GDM1 (cell line): Measurements from ENCODE around the gene OMD.

Experiments
- DNase-seq: peaks from one replicate; lab custom pipeline; 2025; lab: John Stamatoyannopoulos, UW

Gene OMD, protein sequence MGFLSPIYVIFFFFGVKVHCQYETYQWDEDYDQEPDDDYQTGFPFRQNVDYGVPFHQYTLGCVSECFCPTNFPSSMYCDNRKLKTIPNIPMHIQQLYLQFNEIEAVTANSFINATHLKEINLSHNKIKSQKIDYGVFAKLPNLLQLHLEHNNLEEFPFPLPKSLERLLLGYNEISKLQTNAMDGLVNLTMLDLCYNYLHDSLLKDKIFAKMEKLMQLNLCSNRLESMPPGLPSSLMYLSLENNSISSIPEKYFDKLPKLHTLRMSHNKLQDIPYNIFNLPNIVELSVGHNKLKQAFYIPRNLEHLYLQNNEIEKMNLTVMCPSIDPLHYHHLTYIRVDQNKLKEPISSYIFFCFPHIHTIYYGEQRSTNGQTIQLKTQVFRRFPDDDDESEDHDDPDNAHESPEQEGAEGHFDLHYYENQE

DNA sequence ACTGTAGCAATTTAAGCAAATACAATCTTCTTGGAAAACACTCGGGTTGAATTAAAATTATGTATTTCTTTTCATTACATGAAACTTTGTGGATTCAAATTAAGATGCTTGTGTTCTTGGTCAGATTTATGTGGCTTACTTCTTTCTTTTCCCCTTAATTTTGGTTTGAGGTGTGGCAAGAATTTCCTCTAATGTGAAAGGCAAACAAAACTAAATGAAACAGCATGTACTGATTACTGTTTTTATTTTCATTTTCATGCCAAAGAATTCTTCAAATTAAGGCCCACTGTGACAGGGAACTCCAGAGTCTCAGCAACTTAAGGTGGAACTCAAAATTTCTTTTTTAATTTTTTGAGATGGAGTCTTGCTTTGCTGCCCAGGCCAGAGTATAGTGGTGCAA is at the start of gene OMD:
TSS of gene OMD (minus strand) at position 132 of the 400 bp plus-strand sequence. CDS start 6,913 bp downstream, outside the sequence.
- DNase-seq: no peak

DNA sequence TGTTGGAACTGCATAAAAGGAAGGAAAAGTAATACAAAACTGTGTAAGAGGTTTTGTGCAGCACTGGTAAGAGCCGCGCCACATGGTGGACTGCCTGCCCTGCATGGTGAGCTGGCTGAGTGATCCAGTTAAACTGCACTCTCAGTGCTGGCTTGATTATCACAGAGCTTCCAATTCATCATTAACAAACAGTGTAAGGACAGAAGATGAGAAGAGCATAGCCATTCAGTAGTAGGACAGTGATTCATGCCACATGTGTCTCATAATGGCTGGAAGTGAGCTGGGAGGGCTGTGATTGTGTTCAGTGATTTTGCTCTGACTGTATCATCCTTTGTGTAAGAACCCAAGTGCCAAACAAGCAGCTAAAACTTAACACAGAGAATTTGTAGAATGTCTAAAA is 43.9 kb upstream of the OMD start:
- DNase-seq: no peak

DNA sequence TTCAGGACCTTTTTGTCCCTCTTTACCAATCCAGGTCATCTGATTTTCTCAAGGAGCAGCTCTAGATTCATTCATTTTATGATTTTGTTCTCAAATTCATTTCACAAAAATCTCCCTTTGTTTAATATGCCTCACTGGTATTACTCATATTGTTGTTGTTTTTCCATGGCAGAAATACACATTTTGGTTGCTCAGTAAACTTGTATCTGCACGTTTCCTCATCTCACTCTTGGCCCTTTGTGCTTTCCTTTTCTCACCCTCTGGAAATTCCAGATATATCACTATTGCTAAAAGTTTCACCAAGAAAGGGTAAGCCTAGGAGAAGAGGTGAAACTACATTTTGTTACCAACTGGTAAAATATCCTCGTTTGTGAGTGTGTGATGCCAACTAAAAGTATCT is 43.2 kb upstream of the OMD start:
- DNase-seq: no peak

GRCh38 chr9:92467041-92467440 is 42.8 kb upstream of the OMD start:
- DNase-seq: no peak

DNA sequence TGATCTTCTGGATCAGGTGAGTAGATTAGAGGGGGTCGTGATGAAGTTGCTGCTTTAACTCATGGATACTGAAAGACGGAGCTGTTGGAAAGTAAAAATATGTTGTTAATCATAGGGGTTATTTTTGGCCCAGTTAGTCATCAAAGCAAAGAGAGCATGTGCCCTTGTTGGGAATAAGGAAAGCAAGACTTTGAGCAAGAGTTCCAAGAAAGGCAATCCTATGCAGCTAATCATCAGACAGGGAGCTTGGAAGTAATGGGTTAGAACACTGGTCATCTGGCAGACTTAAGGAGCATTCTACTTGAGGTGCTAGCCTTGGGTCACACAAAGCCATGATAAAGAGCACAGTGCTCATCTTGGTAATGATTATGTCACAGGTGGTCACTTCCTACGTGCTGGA is 39.7 kb upstream of the OMD start:
- no peak for DNase-seq

DNA sequence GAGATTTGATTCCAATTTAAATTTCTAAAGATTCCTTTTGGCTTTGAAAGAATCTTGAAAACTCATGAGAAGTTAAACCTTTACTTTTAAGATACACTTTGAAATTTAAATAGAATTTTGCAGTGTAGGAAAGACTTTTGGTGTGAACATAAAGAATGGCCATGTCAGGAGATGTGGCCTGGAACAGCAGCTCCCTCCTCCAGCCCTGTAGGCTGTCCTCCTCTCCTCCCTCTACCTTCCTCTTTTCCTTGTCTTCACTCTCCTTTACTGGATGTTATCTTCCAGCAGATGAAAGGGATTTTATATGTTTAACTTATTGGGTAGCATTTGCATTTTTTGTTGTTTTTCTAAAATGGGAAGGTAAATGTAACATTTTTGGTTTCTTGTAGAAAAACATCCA is 39.1 kb upstream of the OMD start:
- DNase-seq: no peak

DNA sequence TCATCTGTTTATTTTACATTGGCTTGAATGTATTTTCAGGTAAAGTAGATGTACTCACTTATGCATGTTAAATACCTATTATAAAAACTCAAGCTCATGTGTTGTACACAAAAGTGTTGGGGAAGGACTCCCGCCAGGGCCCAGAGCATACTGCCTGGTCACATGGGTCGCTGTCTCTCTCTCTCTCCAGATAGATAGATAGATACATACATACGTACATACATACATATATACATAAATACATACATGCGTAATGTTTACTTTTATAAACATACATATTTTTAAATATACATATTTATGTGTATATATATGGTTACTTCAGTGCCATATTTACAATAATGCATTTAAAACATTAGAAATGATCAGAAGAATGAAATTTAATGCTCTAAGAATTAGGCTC is 33.3 kb upstream of the OMD start:
- no peak for DNase-seq

GRCh38 chr9:92455217-92455616 is 30.9 kb upstream of the OMD start:
- no peak for DNase-seq

DNA sequence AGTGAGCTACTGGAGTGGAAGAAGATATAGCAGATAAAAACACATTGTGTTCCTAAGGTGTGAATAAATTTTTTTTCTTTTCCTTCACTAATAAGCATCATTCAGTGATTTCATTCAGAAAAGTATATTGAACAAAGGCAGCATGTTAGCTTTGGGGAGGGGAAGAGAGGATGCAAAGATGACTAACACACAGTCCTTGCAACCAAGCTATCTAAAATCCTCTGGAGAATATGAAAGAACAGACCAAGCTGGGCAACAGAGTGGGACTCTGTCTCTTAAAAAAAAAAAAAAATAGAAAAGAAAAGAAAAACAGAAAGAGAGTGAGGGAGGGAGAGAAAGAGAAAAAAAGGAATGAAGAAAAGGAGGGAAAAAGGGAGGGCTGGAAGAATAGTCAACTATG is 22.3 kb upstream of the OMD start:
- no peak for DNase-seq

DNA sequence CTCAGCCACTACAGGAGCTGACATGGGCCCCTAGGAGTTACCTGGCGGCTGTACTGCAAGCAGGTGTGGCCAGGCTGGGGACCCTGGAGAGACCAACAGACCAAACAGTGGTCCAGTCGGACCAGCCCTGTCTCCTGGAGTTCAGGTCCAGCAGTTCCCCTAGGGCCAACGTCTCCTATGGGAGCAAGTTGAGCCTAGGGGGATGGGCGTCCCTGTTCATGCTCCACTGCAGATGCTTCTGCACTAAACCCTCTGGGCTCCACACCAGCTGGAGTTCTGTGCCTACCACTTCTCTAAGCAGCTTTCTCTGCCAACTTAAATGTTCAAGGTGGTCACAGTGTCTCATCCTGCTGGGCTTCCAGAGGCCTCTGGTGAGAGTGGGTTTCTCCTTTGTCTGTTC is 20.6 kb upstream of the OMD start:
- no peak for DNase-seq

- DNase-seq: no peak
These were observed 16.4 kb upstream of the OMD start for GRCh38 chr9:92440751-92441046.

DNA sequence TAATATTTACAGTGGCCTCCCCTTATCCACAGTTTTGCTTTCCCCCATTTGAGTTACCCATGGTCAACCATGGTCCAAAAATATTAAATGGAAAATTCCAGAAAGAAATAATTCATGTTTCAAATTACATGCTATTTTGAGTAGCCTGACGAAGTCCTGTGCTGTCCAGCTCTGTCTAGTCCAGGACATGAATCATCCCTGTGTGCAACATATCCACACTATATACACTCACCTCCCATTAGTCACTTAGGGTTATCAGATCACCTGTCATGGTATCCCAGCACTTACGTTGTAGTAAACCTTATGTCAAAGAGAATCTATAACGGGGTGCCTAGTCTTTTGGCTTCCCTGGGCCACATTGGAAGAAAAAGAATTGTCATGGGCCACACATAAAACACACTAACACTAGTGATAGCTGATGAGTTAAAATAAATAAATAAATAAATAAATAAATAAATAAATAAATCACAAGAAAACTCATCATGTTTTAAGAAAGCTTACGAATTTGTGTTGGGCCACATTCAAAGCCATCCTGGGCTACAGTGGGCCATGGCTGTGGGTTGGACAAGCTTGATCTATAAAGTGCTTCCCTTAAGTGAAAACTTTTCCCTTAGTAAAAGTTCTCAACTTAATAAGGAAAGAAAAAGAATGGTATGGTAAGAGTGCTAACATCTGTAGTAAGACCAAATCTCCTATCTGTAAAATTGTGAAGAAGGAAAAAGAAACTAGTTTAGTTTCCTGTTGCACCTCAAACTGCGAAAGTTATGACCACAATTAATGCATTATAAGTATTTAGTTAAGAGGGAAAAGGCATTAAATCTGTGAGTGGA is 15.9 kb upstream of the OMD start:
- no peak for DNase-seq

DNA sequence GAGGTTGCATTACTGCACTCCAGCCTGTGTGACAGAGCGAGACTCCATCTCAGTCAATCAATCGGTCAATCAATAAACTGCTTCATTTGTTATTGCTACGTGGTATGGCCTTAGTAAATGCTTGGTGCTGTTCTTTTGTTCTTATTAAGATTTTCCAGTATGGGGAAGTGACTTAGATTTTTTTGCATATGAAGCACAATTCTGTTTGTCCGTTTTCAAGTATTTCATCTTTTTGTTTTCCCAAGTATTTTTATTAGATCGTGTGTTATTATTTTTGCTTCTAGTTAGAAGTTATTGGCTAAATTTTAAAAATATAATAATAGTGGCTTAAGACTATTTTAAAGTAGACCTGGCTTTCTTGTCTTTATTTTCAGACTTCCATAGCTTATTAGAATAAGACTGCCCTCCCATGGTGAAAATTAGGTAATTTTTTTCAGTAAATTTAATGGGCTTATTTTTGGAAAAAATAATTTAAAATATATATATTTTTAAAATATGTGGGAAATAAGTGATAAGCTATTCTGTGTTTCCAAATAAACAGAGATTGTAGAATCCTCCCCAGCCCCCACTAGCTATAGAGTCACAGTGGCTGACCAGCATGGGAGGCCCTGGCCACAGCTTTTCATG is 14.7 kb upstream of the OMD start:
- DNase-seq: no peak

DNA sequence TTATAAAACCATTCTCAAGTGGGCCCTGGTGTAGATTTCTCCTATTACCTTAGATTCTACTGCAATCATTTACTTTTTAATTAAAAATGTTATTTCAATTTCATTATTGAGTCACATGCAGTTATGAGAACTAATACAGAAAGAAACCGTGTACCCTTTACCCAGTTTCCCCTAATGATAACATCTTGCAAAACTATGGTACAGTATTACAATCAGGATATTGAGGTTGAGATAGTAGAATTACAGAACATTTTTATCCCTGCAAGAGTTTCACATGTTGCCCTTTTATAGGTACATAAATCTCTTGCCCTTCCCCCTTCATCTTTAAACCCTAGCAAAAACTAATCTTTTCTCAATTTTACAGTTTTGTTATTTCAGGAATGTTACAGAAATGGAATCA is 11.0 kb upstream of the OMD start:
- DNase-seq: no peak

DNA sequence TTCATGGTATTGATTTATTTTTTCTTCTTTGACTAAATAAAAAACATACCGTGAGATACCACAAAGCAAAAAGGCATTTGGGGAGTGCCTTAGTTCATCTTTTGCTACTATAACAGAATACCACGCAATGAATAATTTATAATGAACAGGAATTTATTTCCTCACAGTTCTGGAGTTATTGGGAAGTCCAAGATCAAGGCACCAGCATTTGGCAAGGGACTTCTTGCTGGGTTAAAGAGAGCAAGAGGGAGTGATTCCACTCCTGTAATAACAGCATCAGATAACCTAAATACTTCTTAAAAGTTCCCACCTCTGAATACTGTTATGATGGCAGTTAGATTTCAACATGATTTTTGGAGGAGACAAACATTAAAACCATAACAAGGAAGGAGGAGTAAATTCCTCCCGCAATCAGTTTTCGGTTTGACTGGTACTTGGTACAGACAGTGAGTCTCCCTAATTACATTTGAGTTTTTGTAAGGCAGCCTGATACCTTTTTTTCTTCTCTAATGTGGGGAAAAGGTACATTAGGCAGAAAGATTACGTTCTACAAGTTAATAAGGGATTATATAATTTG is 8.8 kb upstream of the OMD start:
- DNase-seq: no peak

DNA sequence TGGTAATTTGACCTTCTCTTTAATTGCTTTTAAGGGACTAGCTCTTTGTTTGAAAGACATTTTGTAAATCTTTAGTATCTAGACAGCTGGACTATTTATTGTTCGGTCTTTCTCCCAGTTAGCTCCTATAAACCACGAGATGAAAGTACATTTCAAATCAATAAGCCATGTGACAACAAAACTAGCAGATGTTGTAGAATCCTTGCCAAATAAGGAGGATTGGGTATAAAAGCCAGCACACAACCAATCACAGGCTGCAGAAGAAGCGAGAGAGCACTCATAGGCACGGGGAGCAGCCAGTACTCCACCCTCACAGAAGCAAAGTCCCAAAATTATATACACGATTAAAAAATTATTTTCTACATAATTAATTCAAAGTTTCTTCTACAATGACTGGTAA is 8.1 kb upstream of the OMD start:
- no peak for DNase-seq

DNA sequence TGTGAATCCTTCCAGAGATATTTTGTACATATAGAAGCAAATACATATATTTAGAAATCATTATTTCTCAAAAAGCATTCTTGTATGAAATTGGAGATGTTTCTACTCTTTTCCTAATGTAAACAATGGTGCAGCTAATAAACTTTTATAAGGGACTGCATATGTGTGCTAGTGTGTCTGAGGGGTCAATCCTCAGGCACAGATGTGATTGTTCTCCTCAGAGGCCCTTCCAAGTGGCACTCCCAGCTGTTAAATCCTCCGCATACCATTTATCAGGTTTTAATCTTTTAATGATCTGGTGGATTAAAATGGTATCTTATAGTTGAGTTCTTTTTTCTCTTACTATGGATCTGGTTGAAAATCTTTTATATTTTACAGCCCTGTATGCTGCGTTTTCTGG is 5.6 kb upstream of the OMD start:
- DNase-seq: no peak

GRCh38 chr9:92426501-92427145 is 2.4 kb upstream of the OMD start:
- DNase-seq: no peak

GRCh38 chr9:92425474-92425873 is 1.2 kb upstream of the OMD start:
- DNase-seq: no peak

GRCh38 chr9:92423612-92424011 is 659 bp downstream of the OMD start:
- no peak for DNase-seq

GRCh38 chr9:92422611-92423338 is 1.5 kb downstream of the OMD start:
- no peak for DNase-seq

DNA sequence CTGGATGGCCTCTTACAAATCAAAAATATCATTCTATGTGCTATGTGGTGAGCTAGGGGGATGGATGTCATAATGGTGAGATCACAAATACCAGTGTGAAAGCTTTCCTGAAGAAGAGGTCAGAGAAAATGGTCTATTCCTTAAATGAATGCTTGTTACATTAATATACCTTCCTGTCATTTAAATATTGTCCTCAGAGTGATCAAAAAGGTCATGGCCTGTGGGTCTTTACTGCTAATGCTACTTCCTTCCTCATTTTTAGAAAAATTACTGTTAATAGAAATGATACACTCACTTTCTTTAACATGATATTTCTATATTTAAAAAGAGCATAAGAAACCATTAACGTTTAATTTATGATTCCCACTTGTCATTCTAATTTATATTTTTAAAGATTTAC is 9.7 kb downstream of the OMD start:
- DNase-seq: no peak
